Measurements from ENCODE around the gene PDE3A. TPM values are rescaled to one million over a fixed set of nuclear protein-coding genes. Genes with fewer than 3 reads are reported as not detected.

PDE3A gene
- total RNA-seq, 6 donors from 2014 or later, result 1.0 to 10.0 (median 3.2) TPM

- no peak for ATAC-seq (ENCODE audit: low FRiP score in 2 of 2)
- no peaks in the 10 kb centered on the region for H3K9me3 ChIP-seq
- WGBS, 2 donors, result 61 to 79% methylated on average over 6 of the region's 6 CpGs
- TF ChIP-seq CTCF (IDR thresholded peaks at IDR 0.05) (no peak), POLR2AphosphoS5 (IDR thresholded peaks at IDR 0.05) (no peak), EP300 (IDR thresholded peaks at IDR 0.05) (no peak), POLR2A (IDR thresholded peaks at IDR 0.05) (no peak)
- no peak overlapping the region for H3K27ac ChIP-seq
- DNase-seq, result peak in 1 of 2 donors; percentile 30
- no peak overlapping the region for H3K4me3 ChIP-seq
- no peaks in the 10 kb centered on the region for H3K36me3 ChIP-seq
- H3K27me3 ChIP-seq, result no peaks in the 10 kb centered on the region
- H3K4me1 ChIP-seq, result peaks cover 0 to 7% (median 0%) of the 10 kb centered on the region in 4 donors
Observed at GRCh38 chr12:20442322-20442721, 74.0 kb downstream of the PDE3A start.

GRCh38 chr12:20443255-20443654 lies 74.9 kb downstream of the PDE3A start:
- Histone ChIP-seq H3K36me3 (no peaks in the 10 kb centered on the region), H3K27ac (no peak overlapping the region), H3K4me3 (no peak overlapping the region), H3K4me1 (peaks cover 0 to 7% (median 0%) of the 10 kb centered on the region in 4 donors), H3K9me3 (no peaks in the 10 kb centered on the region), H3K27me3 (no peaks in the 10 kb centered on the region)
- 69 to 70% methylated on average over 3 of the region's 3 CpGs for WGBS, 2 donors
- ATAC-seq (ENCODE audit: low FRiP score in 2 of 2) (no peak), DNase-seq (no peak)
- no peak for TF ChIP-seq CTCF (IDR thresholded peaks at IDR 0.05)
- no peak for TF ChIP-seq POLR2AphosphoS5 (IDR thresholded peaks at IDR 0.05)

- TF ChIP-seq EP300 (IDR thresholded peaks at IDR 0.05) (no peak), CTCF (IDR thresholded peaks at IDR 0.05) (no peak), POLR2A (IDR thresholded peaks at IDR 0.05) (no peak), POLR2AphosphoS5 (IDR thresholded peaks at IDR 0.05) (no peak)
- ATAC-seq (ENCODE audit: low FRiP score in 2 of 2) (no peak), DNase-seq (no peak)
- 52 to 58% methylated on average over 2 of the region's 2 CpGs for WGBS, 2 donors
- Histone ChIP-seq H3K36me3 (no peaks in the 10 kb centered on the region), H3K27me3 (no peaks in the 10 kb centered on the region), H3K4me3 (no peak overlapping the region), H3K4me1 (peaks cover 0 to 1% (median 0%) of the 10 kb centered on the region in 4 donors), H3K27ac (no peak overlapping the region), H3K9me3 (no peaks in the 10 kb centered on the region)
Observed at GRCh38 chr12:20443792-20444191, 75.5 kb downstream of the PDE3A start.

GRCh38 chr12:20444595-20445170 lies 76.3 kb downstream of the PDE3A start:
- Histone ChIP-seq H3K27ac (no peak overlapping the region), H3K9me3 (no peaks in the 10 kb centered on the region), H3K4me3 (no peak overlapping the region), H3K36me3 (no peaks in the 10 kb centered on the region), H3K27me3 (no peaks in the 10 kb centered on the region), H3K4me1 (no peaks in the 10 kb centered on the region)
- ATAC-seq (ENCODE audit: low FRiP score in 2 of 2), result no peak
- WGBS, 2 donors, result 75% methylated on average over 6 of the region's 6 CpGs
- DNase-seq, result no peak
- TF ChIP-seq POLR2AphosphoS5 (IDR thresholded peaks at IDR 0.05) (no peak), POLR2A (IDR thresholded peaks at IDR 0.05) (no peak), EP300 (IDR thresholded peaks at IDR 0.05) (no peak), CTCF (IDR thresholded peaks at IDR 0.05) (no peak)

GRCh38 chr12:20445687-20446086 lies 77.3 kb downstream of the PDE3A start:
- 68 to 78% methylated on average over 4 of the region's 4 CpGs for WGBS, 2 donors
- DNase-seq (no peak), ATAC-seq (ENCODE audit: low FRiP score in 2 of 2) (no peak)
- no peaks in the 10 kb centered on the region for H3K36me3 ChIP-seq
- no peaks in the 10 kb centered on the region for H3K9me3 ChIP-seq
- H3K4me3 ChIP-seq, result no peak overlapping the region
- H3K4me1 ChIP-seq, result no peaks in the 10 kb centered on the region
- TF ChIP-seq CTCF (IDR thresholded peaks at IDR 0.05) (no peak), POLR2A (IDR thresholded peaks at IDR 0.05) (no peak), POLR2AphosphoS5 (IDR thresholded peaks at IDR 0.05) (peak in 1 of 2 donors; percentile 23), EP300 (IDR thresholded peaks at IDR 0.05) (no peak)
- no peak overlapping the region for H3K27ac ChIP-seq
- no peaks in the 10 kb centered on the region for H3K27me3 ChIP-seq
